Measurements from ENCODE around the gene CYTH3. TPM values are rescaled to one million over a fixed set of nuclear protein-coding genes. Genes with fewer than 3 reads are reported as not detected.

CYTH3 gene
- total and polyA plus RNA-seq, 2 of the 13 experiments (the other 11 are each of a cell fraction or from before 2014, with no cell fraction given): 3.1 to 3.8 TPM

- Histone ChIP-seq H3K4me2 (ENCODE audit: low read depth, low read length) (no peak overlapping the region), H3K36me3 (replicated peaks in 1 of 2; ENCODE audit: control insufficient read depth in 1 of 2, insufficient read depth in 2 of 2, low read length in 2 of 2) (no peaks in the 10 kb centered on the region), H3K9me3 (ENCODE audit: low read length) (no peaks in the 10 kb centered on the region), H3K27me3 (ENCODE audit: control insufficient read depth in 1 of 2, insufficient read depth in 2 of 2, low read length in 2 of 2) (no peaks in the 10 kb centered on the region), H3K4me3 (replicated peaks in 1 of 3; ENCODE audit: insufficient read depth in 1 of 3, low read depth in 2 of 3, low read length in 3 of 3) (no peak overlapping the region), H4K20me1 (ENCODE audit: insufficient read depth, low read length) (no peaks in the 10 kb centered on the region), H3K9ac (ENCODE audit: insufficient read depth, low read depth, low read length) (no peak overlapping the region), H3K79me2 (ENCODE audit: insufficient read depth, low read length) (no peaks in the 10 kb centered on the region), H2AFZ (ENCODE audit: low read length) (no peak overlapping the region), H3K4me1 (ENCODE audit: insufficient read depth, low read length) (peaks cover 16% of the 10 kb centered on the region), H3K27ac (ENCODE audit: extremely low read length, insufficient read depth, low read length) (no peak overlapping the region)
- BruUV-seq (replicated peaks): no TSS peak
- FAIRE-seq: peak; percentile 4
- no peak for ATAC-seq
- ChIA-PET POLR2A (no interaction called here), CTCF (ENCODE audit: low intra/inter-chr PET ratio, low total read pairs) (no interaction called here)
- TF ChIP-seq HOMEZ (CRISPR knock-in tag; IDR thresholded peaks at IDR 0.05; ENCODE audit: low read depth) (no peak), ZNF710 (CRISPR knock-in tag; IDR thresholded peaks at IDR 0.05; ENCODE audit: borderline replicate concordance) (no peak), ZNF343 (CRISPR knock-in tag; IDR thresholded peaks at IDR 0.05) (no peak)
- intact Hi-C loops (cut with micrococcal nuclease; ENCODE audit: unreplicated experiment): no loop called here
- DNase-seq (ENCODE audit: low spot score): no peak
- in situ Hi-C loops (cut with HindIII; ENCODE audit: extremely low pct_ligation_motif_present, low pct_unique_long_range_greater_than_20kb): no loop called here
Observed at GRCh38 chr7:6262221-6262620, 10.2 kb downstream of the CYTH3 start.

- Histone ChIP-seq H3K4me3 (replicated peaks in 1 of 3; ENCODE audit: insufficient read depth in 1 of 3, low read depth in 2 of 3, low read length in 3 of 3) (no peak overlapping the region), H3K27me3 (ENCODE audit: control insufficient read depth in 1 of 2, insufficient read depth in 2 of 2, low read length in 2 of 2) (no peaks in the 10 kb centered on the region), H3K79me2 (ENCODE audit: insufficient read depth, low read length) (no peaks in the 10 kb centered on the region), H3K4me2 (ENCODE audit: low read depth, low read length) (no peak overlapping the region), H3K27ac (ENCODE audit: extremely low read length, insufficient read depth, low read length) (no peak overlapping the region), H3K4me1 (ENCODE audit: insufficient read depth, low read length) (peaks cover 21% of the 10 kb centered on the region), H2AFZ (ENCODE audit: low read length) (no peak overlapping the region), H3K9ac (ENCODE audit: insufficient read depth, low read depth, low read length) (no peak overlapping the region), H3K36me3 (replicated peaks in 1 of 2; ENCODE audit: control insufficient read depth in 1 of 2, insufficient read depth in 2 of 2, low read length in 2 of 2) (no peaks in the 10 kb centered on the region), H4K20me1 (ENCODE audit: insufficient read depth, low read length) (no peaks in the 10 kb centered on the region), H3K9me3 (ENCODE audit: low read length) (no peaks in the 10 kb centered on the region)
- ChIA-PET POLR2A (no interaction called here), CTCF (ENCODE audit: low intra/inter-chr PET ratio, low total read pairs) (no interaction called here)
- TF ChIP-seq HOXA7 (CRISPR knock-in tag; IDR thresholded peaks at IDR 0.05) (no peak), ZMYM4 (CRISPR knock-in tag; IDR thresholded peaks at IDR 0.05) (no peak), SMAD1 (CRISPR knock-in tag; IDR thresholded peaks at IDR 0.05; ENCODE audit: borderline replicate concordance, low read depth) (no peak), ZNF570 (CRISPR knock-in tag; IDR thresholded peaks at IDR 0.05; ENCODE audit: borderline replicate concordance) (no peak)
- intact Hi-C loops (cut with micrococcal nuclease; ENCODE audit: unreplicated experiment): no loop called here
- no TSS peak for BruUV-seq (replicated peaks)
- no peak for FAIRE-seq
- no peak for ATAC-seq
- in situ Hi-C loops (cut with HindIII; ENCODE audit: extremely low pct_ligation_motif_present, low pct_unique_long_range_greater_than_20kb): no loop called here
- no peak for DNase-seq (ENCODE audit: low spot score)
- WGBS (ENCODE audit: low lambda C conversion rate): 52% methylated on average over 2 of the region's 2 CpGs
Observed at GRCh38 chr7:6261699-6262098, 10.7 kb downstream of the CYTH3 start.
